Ovary (tissue), 9 donors: ENCODE measurements around the gene PRRG2. TPM values are rescaled to one million over a fixed set of nuclear protein-coding genes. Genes with fewer than 3 reads are reported as not detected.

Experiments used
- DNase-seq, 5 donors: peaks; one replicate each; pipeline ENCODE4 v3.0.0-alpha.2; 2019 to 2020
- H3K27ac ChIP-seq, 2 donors: fragments of 200-600 bp; one replicate each; pipeline versions ENCODE4 v1.5.1 to v1.8.0; 2019 to 2022
- H3K27me3 ChIP-seq: fragments of 200-600 bp; one replicate; pipeline ENCODE4 v1.8.0; 2022
- H3K36me3 ChIP-seq: fragments of 200-600 bp; sonication (generic); one replicate; pipeline ENCODE4 v1.5.1; 2019
- H3K4me1 ChIP-seq: one replicate; pipeline ENCODE4 v1.8.1; 2013; ENCODE audit warnings: mild to moderate bottlenecking, moderate library complexity; ENCODE audit not compliant: insufficient read depth
- H3K4me3 ChIP-seq: fragments of 200-600 bp; sonication (generic); one replicate; pipeline ENCODE4 v1.5.1; 2017
- H3K9me3 ChIP-seq, 2 donors: fragments of 200-600 bp in 1 of 2; sonication (generic) in 1 of 2; one replicate each; pipeline versions ENCODE4 v1.5.1 to v1.8.1; 2013 to 2019; ENCODE audit warnings: mild to moderate bottlenecking in 1 of 2, moderate library complexity in 1 of 2
- CTCF ChIP-seq, 3 donors: fragments of 450-650 bp in 2 of 3; fragments of 200-600 bp in 1 of 3; IDR thresholded peaks; one replicate each; pipeline versions ENCODE4 v1.5.1 to v1.8.0; 2016 to 2022; ENCODE audit warnings: antibody characterized with exemption in 3 of 3, mild to moderate bottlenecking in 1 of 3
- EP300 ChIP-seq: sonication (generic); formaldehyde crosslinking; IDR thresholded peaks from one replicate; pipeline ENCODE4 v1.6.1; 2017; ENCODE audit warnings: antibody characterized with exemption
- POLR2A ChIP-seq: fragments of 450-650 bp; IDR thresholded peaks from one replicate; pipeline ENCODE4 v1.6.1; 2017; ENCODE audit warnings: antibody characterized with exemption, mild to moderate bottlenecking, moderate library complexity
- WGBS, 3 donors: extraction: QIAGEN DNeasy Blood & Tissue Kit in 1 of 3; methylation state at CpG; one replicate each; pipeline versions ENCODE4 v1.1.5 to v1.1.7; 2013 to 2017; 5-methylcytosine and 5-hydroxymethylcytosine counted together
- intact Hi-C, 4 donors: fragments of 100-400 bp; cut with DNase I; formaldehyde crosslinking; loops; one replicate each; pipeline versions ENCODE4 v1.11.0 to v1.15.1; 2022 to 2023
- polyA plus RNA-seq, 2 donors: library from polyadenylated mRNA; stranded (reverse); fragments of 200-250 nt in 1 of 2; fragments of 350-450 nt in 1 of 2; fragmentation: Illumina TruSeq in 1 of 2; extraction: RNeasy Lipid Tissue Mini Kit (QIAGEN cat#74804) in 1 of 2; gene quantifications; one replicate each; pipeline ENCODE4 v1.2.3, GENCODE V29; 2013 to 2014
- total RNA-seq, 7 donors: library from RNA; depleted of rRNA in 2 of 7; stranded (reverse); fragments of >200 nt in 2 of 7; fragmentation: NEBNext Ultra II Directional in 3 of 7; extraction: Animal tissue kit (Norgen Biotek cat#: 25700) in 3 of 7; gene quantifications; one replicate each; pipeline versions ENCODE4 v1.1.0 to v1.2.4, GENCODE V29; 2016 to 2023
- donor health status: DM: no; HTN: no; CAD: no; lungs with moderate emphysema.
- donor health status: DM: no; HTN: no; CAD: no.
- donor health status: Bipolar disorder and iron deficiency.
- donor health status: DM: yes; HTN: yes; CAD: no.
- donor health status: DM: no; HTN: no; CAD: no.
- donor health status: DM: yes; HTN: yes; CAD: no.

The PRRG2 gene
- total and polyA plus RNA-seq, 9 donors: 0.65 to 4.0 (median 1.1) TPM; not detected in 3

GRCh38 chr19:49593233-49594113, 12.4 kb downstream of the PRRG2 start:
- DNase-seq: peak; percentile 92 to 94 (median 94)
- H3K36me3 ChIP-seq: no peaks in the 10 kb centered on the region
- no peak for TF ChIP-seq CTCF (IDR thresholded peaks at IDR 0.05)
- no peak for TF ChIP-seq EP300
- TF ChIP-seq POLR2A: no peak
- WGBS, 3 donors: 6 to 7% (median 6%) methylated on average over 25 to 27 of the region's 27 CpGs
- H3K9me3 ChIP-seq: peaks cover 0 to 3% of the 10 kb centered on the region in 2 donors
- H3K27me3 ChIP-seq: no peaks in the 10 kb centered on the region
- peak overlapping the region; percentile 74 for H3K4me3 ChIP-seq
- H3K4me1 ChIP-seq: peaks cover 3% of the 10 kb centered on the region
- intact Hi-C loops: loop anchor here in 3 of 4 donors (5.0 to 10.0 kb wide), 3 partner anchors 44 to 1859 kb away; partner anchors contain the start of gene ADM5 (in 1 of the 3)
- peak overlapping the region in 1 of 2 donors; percentile 51 for H3K27ac ChIP-seq

GRCh38 chr19:49594157-49594992, 13.3 kb downstream of the PRRG2 start:
- 83 to 87% (median 84%) methylated on average over 35 of the region's 35 CpGs for whole genome bisulfite sequencing, 3 donors
- DNase-seq: peak in 3 of 5 donors; percentile 44 to 49 (median 46)
- Histone ChIP-seq H3K36me3 (no peaks in the 10 kb centered on the region), H3K4me1 (peaks cover 3% of the 10 kb centered on the region), H3K9me3 (peaks cover 0 to 3% of the 10 kb centered on the region in 2 donors), H3K27ac (peak overlapping the region in 1 of 2 donors; percentile 51), H3K4me3 (no peak overlapping the region), H3K27me3 (no peaks in the 10 kb centered on the region)
- no peak for TF ChIP-seq EP300
- TF ChIP-seq POLR2A: no peak
- TF ChIP-seq CTCF (IDR thresholded peaks at IDR 0.05): no peak
- intact Hi-C loops: loop anchor here in 3 of 4 donors (5.0 to 10.0 kb wide), 3 partner anchors 43 to 1860 kb away; partner anchors contain the start of gene ADM5 (in 1 of the 3)

- 84 to 91% (median 87%) methylated on average over 28 to 35 of the region's 35 CpGs for WGBS, 3 donors
- Histone ChIP-seq H3K4me3 (no peak overlapping the region), H3K27ac (no peak overlapping the region), H3K36me3 (no peaks in the 10 kb centered on the region), H3K9me3 (peaks cover 0 to 3% of the 10 kb centered on the region in 2 donors), H3K4me1 (peaks cover 3% of the 10 kb centered on the region), H3K27me3 (no peaks in the 10 kb centered on the region)
- no peak for TF ChIP-seq EP300
- TF ChIP-seq CTCF (IDR thresholded peaks at IDR 0.05): no peak
- TF ChIP-seq POLR2A: no peak
- DNase-seq: peak in 2 of 5 donors; percentile 43 to 44
- intact Hi-C loops: loop anchor here in 3 of 4 donors (5.0 to 10.0 kb wide), 3 partner anchors 42 to 1860 kb away; partner anchors contain the start of gene ADM5 (in 1 of the 3)
Observed at GRCh38 chr19:49594993-49595818, 14.1 kb downstream of the PRRG2 start.
